WTC11 (cell line): Measurements from ENCODE around the gene FAM228A. TPM values are rescaled to one million over a fixed set of nuclear protein-coding genes. Genes with fewer than 3 reads are reported as not detected.

Experiments used
- ATAC-seq: fragments of 200-7000 bp; cut with Tn5 transposase; 2 replicates; pipeline ENCODE4 v1.10.0; 2021; ENCODE audit warnings: mild to moderate bottlenecking, moderate library complexity
- CTCF ChIA-PET: fragments of 300-600 bp; sonication (Branson Sonifier 250); formaldehyde crosslinking; loops from one replicate; lab custom pipeline; 2021; ENCODE audit warnings: antibody characterized with exemption; lab: Charles Lee
- POLR2A ChIA-PET: fragments of 350-600 bp; sonication (Branson Sonifier 250); formaldehyde crosslinking; loops from one replicate; lab custom pipeline; 2021; ENCODE audit warnings: antibody characterized with exemption; lab: Charles Lee
- DNase-seq: peaks from one replicate; pipeline ENCODE4 v3.0.0; 2021; ENCODE audit warnings: low spot score
- H3K27ac Mint-ChIP-seq: 2 replicates; pipeline ENCODE4 v1.8.0; 2021; ENCODE audit warnings: mixed read lengths
- H3K27me3 Mint-ChIP-seq: 2 replicates; pipeline ENCODE4 v1.8.0; 2021; ENCODE audit warnings: low read depth, mild to moderate bottlenecking, moderate library complexity, mixed read lengths
- H3K36me3 Mint-ChIP-seq: 2 replicates; pipeline ENCODE4 v1.8.0; 2021; ENCODE audit warnings: mixed read lengths
- H3K4me1 Mint-ChIP-seq: 2 replicates; pipeline ENCODE4 v1.8.0; 2022; ENCODE audit warnings: mixed read lengths
- H3K4me3 Mint-ChIP-seq: 2 replicates; pipeline ENCODE4 v1.8.0; 2021; ENCODE audit warnings: mild to moderate bottlenecking, moderate library complexity, mixed read lengths
- H3K9me3 Mint-ChIP-seq: 2 replicates; pipeline ENCODE4 v1.8.0; 2021; ENCODE audit warnings: mixed read lengths
- AR ChIP-seq: fragments of 250-450 bp; sonication (Bioruptor Pico); IDR thresholded peaks from 2 replicates; pipeline ENCODE4 v1.9.0; 2021; ENCODE audit warnings: mild to moderate bottlenecking
- ATF2 ChIP-seq: sonication (generic); formaldehyde crosslinking; IDR thresholded peaks from 2 replicates; pipeline ENCODE4 v1.8.1; 2022; ENCODE audit warnings: low read depth, missing genetic modification reagents, borderline replicate concordance
- ATF6 ChIP-seq: sonication (generic); formaldehyde crosslinking; IDR thresholded peaks from 2 replicates; pipeline ENCODE4 v1.8.1; 2023; ENCODE audit warnings: mild to moderate bottlenecking, missing genetic modification reagents
- CBFB ChIP-seq: sonication (generic); formaldehyde crosslinking; IDR thresholded peaks from 2 replicates; pipeline ENCODE4 v1.8.1; 2022; ENCODE audit warnings: mild to moderate bottlenecking, low read depth, missing genetic modification reagents
- FOXK1 ChIP-seq: sonication (generic); formaldehyde crosslinking; IDR thresholded peaks from 2 replicates; pipeline ENCODE4 v1.8.0; 2022; ENCODE audit warnings: mild to moderate bottlenecking, moderate library complexity, missing genetic modification reagents
- IRF2 ChIP-seq: sonication (generic); formaldehyde crosslinking; IDR thresholded peaks from 2 replicates; pipeline ENCODE4 v1.8.0; 2022; ENCODE audit warnings: low read depth, missing genetic modification reagents, borderline replicate concordance
- MLX ChIP-seq: sonication (generic); formaldehyde crosslinking; IDR thresholded peaks from 2 replicates; pipeline ENCODE4 v1.8.1; 2023; ENCODE audit warnings: mild to moderate bottlenecking, missing genetic modification reagents, moderate library complexity
- NR1H2 ChIP-seq: sonication (generic); formaldehyde crosslinking; IDR thresholded peaks from 2 replicates; pipeline ENCODE4 v1.9.0; 2021; ENCODE audit warnings: mild to moderate bottlenecking, moderate library complexity, missing genetic modification reagents
- NR3C1 ChIP-seq: sonication (generic); formaldehyde crosslinking; conservative IDR thresholded peaks from 2 replicates; pipeline ENCODE4 v1.8.1; 2023; ENCODE audit warnings: low read depth, mild to moderate bottlenecking, missing genetic modification reagents
- TCF7 ChIP-seq: sonication (generic); formaldehyde crosslinking; IDR thresholded peaks from 2 replicates; pipeline ENCODE4 v1.8.0; 2022; ENCODE audit warnings: mild to moderate bottlenecking, low read depth, missing genetic modification reagents, moderate library complexity
- TP53 ChIP-seq: sonication (generic); formaldehyde crosslinking; IDR thresholded peaks from 2 replicates; pipeline ENCODE4 v1.8.1; 2023; ENCODE audit warnings: mild to moderate bottlenecking, missing genetic modification reagents
- ZNF219 ChIP-seq: sonication (generic); formaldehyde crosslinking; IDR thresholded peaks from 2 replicates; pipeline ENCODE4 v1.8.0; 2023; ENCODE audit warnings: missing genetic modification reagents, mild to moderate bottlenecking, borderline replicate concordance
- ZNF512 ChIP-seq: sonication (generic); formaldehyde crosslinking; IDR thresholded peaks from 2 replicates; pipeline ENCODE4 v1.8.1; 2022; ENCODE audit warnings: missing genetic modification reagents, borderline replicate concordance
- total RNA-seq: library from RNA; stranded (reverse); gene quantifications from 3 replicates; pipeline ENCODE4 v1.2.3, GENCODE V29; 2021

Gene FAM228A
- total RNA-seq, 1 experiment from 2014 or later, result 0.09 TPM

GRCh38 chr2:24222946-24223345, 48.1 kb downstream of the FAM228A start:
- Mint-ChIP-seq H3K36me3 (no peaks in the 10 kb centered on the region), H3K9me3 (no peaks in the 10 kb centered on the region), H3K27ac (no peak overlapping the region), H3K4me3 (no peak overlapping the region), H3K4me1 (no peaks in the 10 kb centered on the region), H3K27me3 (no peaks in the 10 kb centered on the region)
- DNase-seq (no peak), ATAC-seq (no peak)
- POLR2A ChIA-PET, result interaction anchor here (0.5 kb wide), 1 partner anchor 323 kb away, joined by 3 read pairs; no protein-coding TSS in a partner anchor
- no peak for TF ChIP-seq AR
- no peak for TF ChIP-seq MLX (CRISPR knock-in tag)
- no peak for TF ChIP-seq IRF2 (CRISPR knock-in tag)
- TF ChIP-seq ZNF219 (CRISPR knock-in tag), result no peak
- TF ChIP-seq NR1H2 (CRISPR knock-in tag), result no peak
- CTCF ChIA-PET, result no interaction called here

GRCh38 chr2:24225499-24226242, 50.8 kb downstream of the FAM228A start:
- Mint-ChIP-seq H3K27ac (no peak overlapping the region), H3K4me3 (no peak overlapping the region), H3K9me3 (no peaks in the 10 kb centered on the region), H3K4me1 (no peaks in the 10 kb centered on the region), H3K27me3 (no peaks in the 10 kb centered on the region), H3K36me3 (no peaks in the 10 kb centered on the region)
- POLR2A ChIA-PET, result no interaction called here
- DNase-seq, result no peak
- CTCF ChIA-PET, result interaction anchor here (1.3 kb wide), 1 partner anchor 141 kb away, joined by 3 read pairs; the partner anchor contains the start of gene TP53I3
- no peak; the same call in 1 of the 2 replicates for ATAC-seq
- TF ChIP-seq FOXK1 (CRISPR knock-in tag) (no peak), TCF7 (CRISPR knock-in tag) (no peak), ATF2 (CRISPR knock-in tag) (no peak), TP53 (CRISPR knock-in tag) (no peak), CBFB (CRISPR knock-in tag) (no peak)

GRCh38 chr2:24228470-24228869, 53.6 kb downstream of the FAM228A start:
- Mint-ChIP-seq H3K4me3 (no peak overlapping the region), H3K4me1 (no peaks in the 10 kb centered on the region), H3K27me3 (no peaks in the 10 kb centered on the region), H3K27ac (no peak overlapping the region), H3K9me3 (no peaks in the 10 kb centered on the region), H3K36me3 (no peaks in the 10 kb centered on the region)
- no peak for TF ChIP-seq NR3C1 (CRISPR knock-in tag)
- no peak for TF ChIP-seq ZNF512 (CRISPR knock-in tag)
- no peak for TF ChIP-seq AR
- TF ChIP-seq ATF6 (CRISPR knock-in tag), result no peak
- ChIA-PET CTCF (no interaction called here), POLR2A (no interaction called here)
- DNase-seq (no peak), ATAC-seq (0 out of 2 replicates have a peak, but pooled peaks have one; percentile 28)
